OCI-LY7 (cell line): ENCODE results near the gene OXTR.

Source experiments
- CTCF ChIP-seq: fragments of 200-600 bp; sonication (generic); conservative IDR thresholded peaks from 2 replicates; pipeline ENCODE4 v1.5.1; 2014; ENCODE audit warnings: mild to moderate bottlenecking, antibody characterized with exemption, low read length, moderate library complexity, mixed read lengths
- EZH2phosphoT487 ChIP-seq: fragments of 200-600 bp; sonication (generic); IDR thresholded peaks from 2 replicates; pipeline ENCODE4 v1.6.1; 2018; ENCODE audit warnings: low read depth, borderline replicate concordance, mild to moderate bottlenecking, mixed run types, antibody characterized with exemption, low read length, moderate library complexity, mixed read lengths

GRCh38 chr3:8775181-8775580 is 5.8 kb upstream of the OXTR start:
- no peak for TF ChIP-seq EZH2phosphoT487
- no peak for TF ChIP-seq CTCF
